Vagina (tissue), 2 donors: Measurements from ENCODE around the gene IFNG.

Source experiments
- CTCF ChIP-seq, 3 experiments: fragments of 450-650 bp in 2 of 3; fragments of 200-600 bp in 1 of 3; sonication (generic) in 1 of 3; IDR thresholded peaks; one replicate each; pipeline ENCODE4 v1.5.1; 2017 to 2019; ENCODE audit warnings: antibody characterized with exemption in 3 of 3, mild to moderate bottlenecking in 2 of 3, moderate library complexity in 2 of 3
- POLR2A ChIP-seq, 2 donors: fragments of 450-650 bp; IDR thresholded peaks; one replicate each; pipeline ENCODE4 v1.6.1; 2017; ENCODE audit warnings: antibody characterized with exemption in 2 of 2, mild to moderate bottlenecking in 2 of 2, moderate library complexity in 2 of 2
- POLR2AphosphoS5 ChIP-seq, 2 donors: sonication (generic); formaldehyde crosslinking; IDR thresholded peaks; one replicate each; pipeline ENCODE4 v1.9.0; 2017; ENCODE audit warnings: antibody characterized with exemption in 2 of 2, mild to moderate bottlenecking in 2 of 2, low read depth in 1 of 2; ENCODE audit not compliant: insufficient read depth in 1 of 2

- TF ChIP-seq POLR2AphosphoS5 (IDR thresholded peaks at IDR 0.05; ENCODE audit: insufficient read depth in 1 of 2, low read depth in 1 of 2) (no peak), CTCF (IDR thresholded peaks at IDR 0.05) (no peak), POLR2A (IDR thresholded peaks at IDR 0.05) (no peak)
These were observed 22.2 kb downstream of the IFNG start for GRCh38 chr12:68137335-68137830.
